Stimulated activated CD8-positive, alpha-beta memory T cell treated with anti-CD3 and anti-CD28 coated beads, Interleukin-2, amount 100 ng/mL, for 1 hour (primary cell): ENCODE data around the gene HSPG2.
"Not testable (repeated sequence)": the region's sequence is repeated elsewhere in the genome, so short reads cannot be mapped to it uniquely, and the experiment has no call there.

Source experiments
- DNase-seq, 2 donors: peaks; one replicate each; pipeline ENCODE4 v3.0.0-alpha.2; 2020; ENCODE audit warnings: low read depth in 2 of 2

Gene HSPG2

GRCh38 chr1:21955501-21956281, 18.6 kb upstream of the HSPG2 start:
- no peak for DNase-seq

GRCh38 chr1:21955058-21955457, 17.9 kb upstream of the HSPG2 start:
- DNase-seq, result no peak

DNA sequence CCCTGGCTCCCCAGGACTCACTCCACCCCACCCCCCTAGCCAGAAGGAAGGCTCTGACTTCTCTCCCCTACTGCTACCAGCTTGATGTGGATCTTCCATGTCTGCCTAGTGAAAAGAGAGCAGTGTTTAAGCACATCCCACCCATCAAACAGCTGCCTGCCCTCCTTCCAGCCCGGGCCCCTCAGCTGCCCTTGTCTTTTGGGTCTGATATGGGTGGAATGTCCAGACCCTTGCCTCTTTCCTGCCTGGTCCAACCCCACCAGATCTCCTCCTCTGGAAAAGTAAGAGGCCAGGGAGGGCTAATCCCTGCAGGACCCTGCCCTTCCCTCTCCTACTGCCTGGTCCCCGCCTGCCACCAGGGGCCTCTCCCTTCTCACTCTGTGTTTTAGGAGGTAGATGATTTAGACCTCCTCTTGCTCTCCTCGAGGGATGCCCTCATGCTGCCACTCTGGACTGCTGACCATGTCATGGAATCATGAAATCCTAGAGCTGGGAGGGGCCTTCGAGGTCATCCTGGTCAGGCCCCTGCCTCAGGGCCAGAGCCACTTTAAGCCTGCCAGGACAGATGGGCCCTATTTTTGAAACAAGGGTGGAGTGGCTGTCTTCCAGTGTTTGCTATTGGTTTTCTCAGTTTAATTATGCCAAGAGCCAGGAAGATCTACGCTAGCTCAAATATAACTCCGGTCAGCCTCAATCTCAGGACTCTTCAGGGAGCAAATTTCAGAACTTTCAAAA, 15.8 kb upstream of the HSPG2 start:
- no peak for DNase-seq

- DNase-seq, result no peak
Measured at GRCh38 chr1:21951226-21951870, 14.2 kb upstream of the HSPG2 start.

GRCh38 chr1:21950734-21951133, 13.6 kb upstream of the HSPG2 start:
- DNase-seq, result no peak

DNA sequence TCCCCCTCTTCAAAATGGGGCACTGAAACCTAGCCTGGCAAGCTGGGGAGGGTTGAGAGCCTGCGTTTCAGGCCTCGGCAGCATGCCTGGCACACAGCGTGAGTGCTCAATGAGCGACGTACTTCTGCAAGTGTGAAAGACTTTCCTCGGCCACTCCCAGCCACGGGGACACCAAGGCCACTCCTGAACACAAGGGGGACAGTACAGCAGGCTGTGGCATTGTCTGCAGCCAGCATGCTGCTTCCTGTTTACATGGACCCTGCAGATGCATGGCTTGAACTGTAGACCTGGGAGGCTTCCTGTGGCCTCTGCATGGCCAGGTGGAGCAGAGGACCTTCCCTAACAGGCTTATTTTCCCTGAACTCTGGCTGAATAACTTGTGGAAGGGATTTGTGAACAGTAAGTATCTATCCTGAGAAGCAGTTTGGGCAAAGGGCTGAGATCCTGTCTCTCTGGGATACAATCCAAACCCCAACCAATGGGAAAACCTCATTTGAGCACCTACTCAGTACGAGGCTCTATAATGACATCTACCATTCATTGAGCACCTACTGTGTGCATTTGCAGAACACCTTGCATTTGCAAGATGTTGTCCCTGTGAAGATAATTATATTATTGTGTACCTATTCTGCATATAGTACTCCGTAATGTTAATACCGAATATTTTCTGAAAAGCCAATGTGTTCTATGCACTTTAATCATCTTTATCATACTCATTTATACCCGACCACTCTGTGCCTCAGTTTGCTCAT, 9.9 kb upstream of the HSPG2 start:
- no peak for DNase-seq

DNA sequence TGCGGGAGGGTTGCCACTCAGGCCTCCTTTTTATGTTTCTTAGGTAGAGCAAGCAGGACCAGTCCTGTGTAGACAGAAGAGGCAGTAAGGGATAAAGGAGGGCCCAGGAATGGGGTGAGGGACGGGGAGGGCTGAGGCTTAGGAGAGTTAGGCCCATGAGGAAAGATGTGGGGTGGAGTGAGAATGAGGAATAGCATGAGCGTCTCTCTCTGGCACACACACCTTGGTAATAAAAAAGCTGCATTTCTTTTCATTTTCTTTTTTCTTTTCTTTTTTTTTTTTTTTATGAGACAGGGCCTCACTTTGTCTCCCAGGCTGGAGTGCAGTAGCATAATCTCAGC, 7.6 kb upstream of the HSPG2 start:
- no peak for DNase-seq

GRCh38 chr1:21942959-21943640, 6.0 kb upstream of the HSPG2 start:
- not testable (repeated sequence) for DNase-seq

DNA sequence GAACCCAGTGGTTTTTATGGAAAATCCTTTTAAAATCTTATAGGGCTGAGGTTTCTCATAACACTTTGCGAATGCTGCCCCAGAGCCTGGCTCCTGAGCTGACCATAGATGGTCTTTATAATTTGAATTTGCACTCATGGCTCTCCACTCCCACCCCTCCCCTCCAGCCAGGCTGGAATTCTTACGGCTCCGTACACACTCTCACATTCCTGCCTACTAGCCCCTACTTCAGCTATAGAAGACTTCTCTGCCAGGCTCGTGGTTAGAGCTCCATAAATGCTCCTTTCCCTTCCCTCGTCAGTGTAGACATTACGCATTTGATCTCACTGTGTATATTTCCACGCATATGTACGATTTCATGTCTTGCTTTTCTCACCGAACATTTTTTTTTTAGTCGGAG, 5.4 kb upstream of the HSPG2 start:
- no peak for DNase-seq

GRCh38 chr1:21941370-21941769, 4.3 kb upstream of the HSPG2 start:
- DNase-seq, result no peak

DNA sequence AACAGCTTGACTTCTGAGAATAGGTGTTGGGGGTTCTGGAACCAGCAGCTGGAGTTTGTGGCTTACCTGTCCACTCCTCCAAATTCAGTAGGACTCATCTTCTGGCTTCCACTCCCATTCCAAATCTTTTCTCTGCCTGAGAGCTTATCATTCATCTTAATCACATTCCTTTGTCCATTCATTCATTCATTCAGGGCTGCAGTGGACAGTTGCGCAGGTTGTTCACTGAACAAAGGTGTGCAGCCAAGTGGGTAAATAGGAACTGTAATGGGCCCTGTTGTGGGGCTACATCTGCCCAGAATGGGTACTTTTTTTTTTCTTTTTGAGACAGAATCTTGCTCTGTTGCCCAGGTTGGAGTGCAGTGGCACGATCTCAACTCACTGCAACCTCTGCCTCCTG, 3.4 kb upstream of the HSPG2 start:
- no peak for DNase-seq

GRCh38 chr1:21939650-21940374, 2.7 kb upstream of the HSPG2 start:
- DNase-seq, result no peak

GRCh38 chr1:21938732-21939538, 1.8 kb upstream of the HSPG2 start:
- DNase-seq, result no peak

DNA sequence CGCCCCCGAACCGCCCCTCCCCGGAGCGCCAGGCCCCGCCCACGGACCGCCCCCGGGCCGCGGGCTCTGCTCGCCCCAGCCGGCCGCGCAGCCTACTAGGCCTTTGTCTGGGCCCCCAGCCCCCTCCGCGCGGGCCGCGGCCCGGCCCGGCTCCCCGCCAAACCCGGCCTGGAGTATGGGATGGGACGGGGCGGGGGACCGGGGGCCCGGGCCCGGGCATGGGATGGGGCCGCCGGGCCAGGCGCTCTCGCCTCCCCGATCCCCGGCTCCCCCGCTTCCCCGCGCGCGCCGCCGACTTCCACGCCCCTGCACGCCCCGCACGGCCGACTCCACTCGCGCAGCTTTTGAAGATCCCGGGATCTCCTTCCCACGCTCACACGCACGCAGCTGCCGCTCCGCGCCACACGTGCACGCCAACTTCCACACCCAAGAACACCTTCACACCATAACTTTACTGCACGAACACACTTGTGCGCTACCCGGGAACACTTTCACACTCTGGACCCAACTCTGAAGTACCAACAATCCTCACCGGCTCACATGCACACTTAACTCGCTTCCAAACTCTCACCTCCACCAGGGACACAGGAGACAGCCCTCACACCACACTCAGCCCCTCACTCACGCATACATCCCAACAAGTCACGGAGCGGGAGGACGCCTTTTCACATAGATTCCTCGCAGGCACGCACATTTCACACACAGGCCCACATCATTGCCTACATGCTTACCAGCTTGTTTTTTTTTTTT, 437 bp upstream of the HSPG2 start:
- DNase-seq, result peak; percentile 31 to 51

- no peak for DNase-seq
Measured at GRCh38 chr1:21936366-21937031, 611 bp downstream of the HSPG2 start.

DNA sequence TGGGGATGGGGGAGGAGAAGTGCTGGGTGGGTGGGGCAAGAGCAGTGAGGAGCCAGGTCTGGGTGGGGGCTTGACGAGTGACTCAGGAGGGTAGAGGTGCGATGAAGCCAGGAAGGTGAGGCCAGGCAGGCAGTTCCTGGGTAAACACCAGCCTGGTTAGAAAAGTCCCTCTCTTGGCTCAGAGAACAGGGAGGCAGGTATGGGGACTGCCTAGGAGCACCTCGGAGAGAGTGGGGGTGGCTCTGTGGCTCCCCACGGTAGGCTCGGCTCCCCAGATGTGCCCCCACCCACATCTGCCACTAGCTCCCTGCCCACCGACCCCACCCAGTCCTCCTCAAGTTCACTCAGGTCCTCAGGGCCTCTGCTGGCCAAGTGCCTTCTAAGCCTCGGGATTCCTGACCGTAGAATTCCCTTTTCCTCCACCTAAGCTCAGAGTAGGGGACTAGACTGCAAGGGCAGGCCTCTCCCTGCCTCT, 1.2 kb downstream of the HSPG2 start:
- no peak for DNase-seq

- no peak for DNase-seq
Measured at GRCh38 chr1:21935393-21935804, 1.7 kb downstream of the HSPG2 start.

- no peak for DNase-seq
Measured at GRCh38 chr1:21933397-21934248, 3.5 kb downstream of the HSPG2 start.
